Endothelial cell of hepatic sinusoid (primary cell): ENCODE measurements around the gene MUCL1.

Experiments
- in situ Hi-C: cut with HindIII; loops from 2 replicates; pipeline ENCODE4 v1.10.0; 2017; ENCODE audit warnings: low sequenced_read_pairs

The MUCL1 gene

GRCh38 chr12:54890339-54890738 lies 36.0 kb downstream of the MUCL1 start:
- in situ Hi-C loops, result no loop called here

DNA sequence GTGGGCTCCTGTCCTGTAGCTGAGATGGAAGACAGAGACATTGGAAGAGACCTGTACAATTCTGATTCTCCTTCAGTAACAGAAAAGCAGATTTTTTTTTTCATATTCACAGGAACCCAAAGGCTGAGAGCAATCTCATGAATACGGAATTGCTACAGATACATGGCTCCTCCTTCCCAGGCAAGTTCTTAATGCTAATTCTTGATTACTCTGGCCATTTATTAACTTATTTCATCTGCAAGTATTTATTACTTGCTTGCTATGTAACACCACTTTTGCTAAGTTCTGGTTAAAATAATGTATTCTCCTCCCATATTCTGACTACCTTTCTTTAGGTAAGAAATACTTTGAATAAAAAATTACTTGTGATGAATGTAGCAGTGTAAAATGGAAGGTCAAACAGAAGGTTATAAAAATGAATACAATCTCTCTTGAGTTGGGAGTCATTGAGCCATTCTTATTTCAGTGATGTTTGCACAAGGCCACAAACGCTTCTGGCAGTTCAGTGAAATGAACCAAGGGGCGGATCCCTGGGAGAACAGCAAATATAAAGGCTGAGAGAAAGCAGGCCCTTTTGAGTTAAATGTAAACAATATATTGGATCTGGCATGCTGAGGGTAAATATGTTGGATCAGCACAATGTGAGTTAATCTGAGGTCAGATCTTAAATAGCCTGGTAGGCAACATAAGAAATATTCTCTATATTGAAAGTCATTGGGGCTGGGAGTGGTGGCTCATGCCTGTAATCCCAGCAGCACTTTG lies 37.6 kb downstream of the MUCL1 start:
- in situ Hi-C loops, result no loop called here
